KMS-11 (cell line): ENCODE measurements around the gene TUBA3D.
"Not testable (repeated sequence)": the region's sequence is repeated elsewhere in the genome, so short reads cannot be mapped to it uniquely, and the experiment has no call there.

Experiments
- H2AFZ ChIP-seq: fragments of 200-600 bp; sonication (generic); 2 replicates; pipeline ENCODE4 v1.6.1; 2016; ENCODE audit warnings: antibody characterized with exemption, mixed run types, low read depth
- H3K27ac ChIP-seq: fragments of 200-600 bp; sonication (generic); 2 replicates; pipeline ENCODE4 v1.6.1; 2016; ENCODE audit warnings: mild to moderate bottlenecking, mixed run types
- H3K27me3 ChIP-seq: fragments of 200-600 bp; sonication (generic); 2 replicates; pipeline ENCODE4 v1.6.1; 2017; ENCODE audit warnings: mild to moderate bottlenecking, low read depth, mixed run types, moderate library complexity; ENCODE audit not compliant: insufficient read depth
- H3K36me3 ChIP-seq: fragments of 200-600 bp; sonication (generic); 2 replicates; pipeline ENCODE4 v1.6.1; 2017; ENCODE audit warnings: mild to moderate bottlenecking, mixed run types; ENCODE audit not compliant: insufficient read depth
- H3K4me1 ChIP-seq: fragments of 200-600 bp; sonication (generic); 2 replicates; pipeline ENCODE4 v1.6.1; 2016; ENCODE audit warnings: mild to moderate bottlenecking, low read depth, mixed run types; ENCODE audit not compliant: poor library complexity, severe bottlenecking
- H3K4me2 ChIP-seq: fragments of 200-600 bp; sonication (generic); 2 replicates; pipeline ENCODE4 v1.7.0; 2016; ENCODE audit warnings: mild to moderate bottlenecking, mixed run types
- H3K4me3 ChIP-seq: fragments of 200-600 bp; sonication (generic); IDR thresholded peaks from 2 replicates; pipeline ENCODE4 v1.6.1; 2017; ENCODE audit warnings: low read depth, low read length, mixed read lengths; ENCODE audit not compliant: insufficient read depth
- H3K79me2 ChIP-seq: fragments of 200-600 bp; sonication (generic); 2 replicates; pipeline ENCODE4 v1.6.1; 2016; ENCODE audit warnings: low read depth, mixed run types; ENCODE audit not compliant: insufficient read depth
- H3K9ac ChIP-seq: fragments of 200-600 bp; sonication (generic); 2 replicates; pipeline ENCODE4 v1.6.1; 2016; ENCODE audit warnings: mild to moderate bottlenecking, mixed run types
- H4K20me1 ChIP-seq: fragments of 200-600 bp; sonication (generic); 2 replicates; pipeline ENCODE4 v1.6.1; 2016; ENCODE audit warnings: mild to moderate bottlenecking, mixed run types; ENCODE audit not compliant: insufficient read depth
- TF ChIP-seq, protein P1 (sequence below): fragments of 200-600 bp; sonication (generic); conservative IDR thresholded peaks from 2 replicates; pipeline ENCODE4 v1.6.1; 2017; ENCODE audit warnings: low read depth, mild to moderate bottlenecking, antibody characterized with exemption, low read length, moderate library complexity, mixed read lengths

The TUBA3D gene

DNA sequence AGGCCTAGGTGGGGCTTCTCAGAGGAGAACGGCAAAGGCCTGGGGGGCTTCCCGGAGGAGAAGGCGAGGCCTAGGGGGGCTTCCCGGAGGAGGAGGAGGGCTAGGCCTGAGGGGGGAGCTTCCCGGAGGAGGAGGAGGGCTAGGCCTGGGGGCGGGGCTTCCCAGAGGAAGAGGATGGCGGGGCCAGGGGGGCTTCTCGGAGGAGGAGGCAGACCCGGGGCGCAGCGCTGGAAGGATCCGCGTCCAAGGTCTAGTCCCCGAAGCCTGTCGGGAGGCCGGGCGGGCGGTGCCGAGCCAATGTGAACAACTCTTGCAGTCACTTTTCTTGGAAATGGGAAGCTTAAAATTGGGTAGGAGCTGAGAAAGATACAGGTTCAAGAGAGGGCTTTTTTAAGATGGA lies 30.0 kb upstream of the TUBA3D start:
- TF ChIP-seq, protein P1, sequence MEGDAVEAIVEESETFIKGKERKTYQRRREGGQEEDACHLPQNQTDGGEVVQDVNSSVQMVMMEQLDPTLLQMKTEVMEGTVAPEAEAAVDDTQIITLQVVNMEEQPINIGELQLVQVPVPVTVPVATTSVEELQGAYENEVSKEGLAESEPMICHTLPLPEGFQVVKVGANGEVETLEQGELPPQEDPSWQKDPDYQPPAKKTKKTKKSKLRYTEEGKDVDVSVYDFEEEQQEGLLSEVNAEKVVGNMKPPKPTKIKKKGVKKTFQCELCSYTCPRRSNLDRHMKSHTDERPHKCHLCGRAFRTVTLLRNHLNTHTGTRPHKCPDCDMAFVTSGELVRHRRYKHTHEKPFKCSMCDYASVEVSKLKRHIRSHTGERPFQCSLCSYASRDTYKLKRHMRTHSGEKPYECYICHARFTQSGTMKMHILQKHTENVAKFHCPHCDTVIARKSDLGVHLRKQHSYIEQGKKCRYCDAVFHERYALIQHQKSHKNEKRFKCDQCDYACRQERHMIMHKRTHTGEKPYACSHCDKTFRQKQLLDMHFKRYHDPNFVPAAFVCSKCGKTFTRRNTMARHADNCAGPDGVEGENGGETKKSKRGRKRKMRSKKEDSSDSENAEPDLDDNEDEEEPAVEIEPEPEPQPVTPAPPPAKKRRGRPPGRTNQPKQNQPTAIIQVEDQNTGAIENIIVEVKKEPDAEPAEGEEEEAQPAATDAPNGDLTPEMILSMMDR, result no peak
- H3K4me3 ChIP-seq, result no peak overlapping the region
- H3K9ac ChIP-seq, result no peak overlapping the region
- no peaks in the 10 kb centered on the region for H3K79me2 ChIP-seq
- no peaks in the 10 kb centered on the region for H4K20me1 ChIP-seq
- H3K27ac ChIP-seq, result no peak overlapping the region
- no peaks in the 10 kb centered on the region for H3K4me1 ChIP-seq
- no peaks in the 10 kb centered on the region for H3K27me3 ChIP-seq
- H3K4me2 ChIP-seq, result no peak overlapping the region
- H2AFZ ChIP-seq, result no peak overlapping the region
- H3K36me3 ChIP-seq, result no peaks in the 10 kb centered on the region

DNA sequence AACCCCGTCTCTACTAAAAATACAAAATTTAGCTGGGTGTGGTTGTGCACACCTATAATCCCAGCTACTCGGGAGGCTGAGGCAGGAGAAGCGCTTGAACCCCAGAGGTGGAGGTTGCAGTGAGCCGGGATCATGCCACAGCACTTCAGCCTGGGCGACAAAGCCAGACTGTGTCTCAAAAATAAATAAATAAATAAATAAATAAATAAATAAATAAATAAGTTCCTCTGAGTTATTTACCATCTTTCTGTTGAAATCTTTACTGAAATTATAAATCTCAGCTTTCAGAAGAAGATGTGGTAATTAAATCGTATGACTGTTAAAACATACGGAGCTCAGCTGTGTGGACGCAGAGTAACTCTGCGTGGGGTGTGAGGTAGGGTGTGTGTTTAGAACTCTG lies 27.9 kb upstream of the TUBA3D start:
- not testable (repeated sequence) for H3K36me3 ChIP-seq, H3K27ac ChIP-seq, H3K4me2 ChIP-seq, H3K79me2 ChIP-seq, H2AFZ ChIP-seq, H3K4me1 ChIP-seq, H3K27me3 ChIP-seq, H3K9ac ChIP-seq, H4K20me1 ChIP-seq, H3K4me3 ChIP-seq

DNA sequence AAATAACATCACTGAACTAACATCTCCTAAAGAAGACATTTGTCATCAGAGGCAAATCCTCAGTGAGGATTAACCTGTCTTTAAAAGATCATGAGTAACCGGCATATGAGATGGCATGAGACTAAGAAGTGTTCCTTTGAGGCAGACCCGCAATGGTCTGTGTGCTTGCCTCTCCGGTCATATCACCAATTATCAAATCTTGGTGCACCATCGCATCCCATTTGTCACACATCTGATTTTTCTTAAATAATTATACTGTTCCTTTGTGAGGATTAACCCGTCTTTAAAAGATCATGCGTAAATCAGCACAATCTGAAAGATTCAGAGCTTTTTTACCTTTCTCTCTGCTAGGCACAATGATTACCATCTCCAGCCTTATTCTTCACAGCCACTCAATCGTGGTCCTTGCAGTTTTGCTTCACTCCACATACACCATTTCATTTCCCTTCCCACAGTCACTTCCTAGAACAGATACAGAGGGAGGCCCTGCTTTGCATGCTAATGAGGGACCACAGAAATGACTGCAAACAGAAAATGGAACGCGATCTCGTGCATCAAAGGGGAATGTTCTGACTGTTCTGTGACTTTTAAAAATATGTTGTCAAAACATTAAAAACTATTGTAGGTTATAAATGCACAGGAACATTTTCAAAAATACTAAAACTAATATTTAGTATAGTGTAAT lies 24.5 kb upstream of the TUBA3D start:
- H3K4me2 ChIP-seq, result not testable (repeated sequence)

DNA sequence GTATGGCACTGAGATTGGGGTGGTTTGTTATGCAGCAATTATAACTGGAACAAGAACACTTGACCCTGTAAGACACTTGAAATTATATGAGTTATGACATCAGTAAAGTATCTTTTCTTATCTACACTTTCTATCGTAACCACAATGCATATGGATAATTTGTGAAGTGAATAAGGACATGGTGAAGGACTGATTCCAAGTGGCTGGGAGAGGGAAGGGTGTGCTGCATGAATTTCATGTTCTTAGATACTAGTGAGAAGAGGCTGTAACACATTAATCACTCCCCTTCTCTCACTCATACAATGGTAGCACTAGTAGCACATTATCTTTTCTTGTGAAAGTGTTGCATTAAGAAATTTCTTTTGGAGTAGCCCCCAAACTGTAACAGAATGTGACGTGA lies 21.0 kb upstream of the TUBA3D start:
- H3K4me1 ChIP-seq, H3K27ac ChIP-seq, H3K9ac ChIP-seq, H4K20me1 ChIP-seq, H3K36me3 ChIP-seq, H3K4me3 ChIP-seq, H2AFZ ChIP-seq, H3K4me2 ChIP-seq, H3K27me3 ChIP-seq, H3K79me2 ChIP-seq: not testable (repeated sequence)

More for the DNA sequence above, 24.5 kb upstream of the TUBA3D start:
- H3K4me3 ChIP-seq, H3K4me1 ChIP-seq, H3K27me3 ChIP-seq, H2AFZ ChIP-seq, H3K79me2 ChIP-seq, H4K20me1 ChIP-seq, H3K27ac ChIP-seq, H3K36me3 ChIP-seq, H3K9ac ChIP-seq: not testable (repeated sequence)

DNA sequence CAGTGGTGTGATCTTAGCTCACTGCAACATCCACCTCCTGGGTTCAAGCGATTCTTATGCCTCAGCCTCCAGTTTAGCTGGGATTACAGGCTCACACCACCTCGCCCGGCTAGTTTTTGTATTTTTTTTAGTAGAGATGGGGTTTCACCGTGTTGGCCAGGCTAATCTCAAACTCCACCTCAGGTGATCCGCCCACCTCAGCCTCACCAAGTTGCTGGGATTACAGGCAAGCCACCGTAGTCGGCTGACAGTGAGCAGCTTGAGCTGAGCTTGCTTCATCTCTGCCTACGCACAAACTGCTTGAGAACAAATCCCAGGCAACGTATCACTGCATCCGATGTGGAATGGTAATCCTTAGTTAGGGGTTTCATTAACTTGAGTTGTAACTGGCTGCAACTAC lies 8.2 kb upstream of the TUBA3D start:
- not testable (repeated sequence) for H3K9ac ChIP-seq, H3K4me2 ChIP-seq, H3K4me3 ChIP-seq, H3K27me3 ChIP-seq, H3K27ac ChIP-seq, H2AFZ ChIP-seq, H3K79me2 ChIP-seq, H4K20me1 ChIP-seq, H3K4me1 ChIP-seq, H3K36me3 ChIP-seq

DNA sequence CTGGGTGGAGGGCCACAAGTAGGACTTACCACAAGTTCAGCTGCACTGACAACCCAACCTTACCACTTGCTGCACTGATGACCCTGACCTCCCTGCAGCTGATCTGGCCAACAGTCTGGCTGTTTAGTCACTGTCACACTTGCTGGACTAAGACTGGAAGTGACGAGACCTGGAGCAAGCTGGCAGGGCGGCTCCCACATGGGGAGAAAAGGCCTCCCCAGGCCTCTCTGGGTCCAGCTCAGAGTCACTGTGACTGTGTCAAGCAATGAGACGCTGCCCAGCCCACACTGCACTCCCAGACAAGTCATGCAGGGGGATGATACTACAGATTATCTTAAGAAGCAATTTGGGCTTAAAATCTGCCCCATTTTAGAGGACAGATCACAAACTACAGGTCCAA lies 5.0 kb upstream of the TUBA3D start:
- not testable (repeated sequence) for H2AFZ ChIP-seq, H3K9ac ChIP-seq, H3K79me2 ChIP-seq, H3K36me3 ChIP-seq, H3K4me3 ChIP-seq, H3K27me3 ChIP-seq, H4K20me1 ChIP-seq, H3K4me1 ChIP-seq, H3K27ac ChIP-seq, H3K4me2 ChIP-seq

DNA sequence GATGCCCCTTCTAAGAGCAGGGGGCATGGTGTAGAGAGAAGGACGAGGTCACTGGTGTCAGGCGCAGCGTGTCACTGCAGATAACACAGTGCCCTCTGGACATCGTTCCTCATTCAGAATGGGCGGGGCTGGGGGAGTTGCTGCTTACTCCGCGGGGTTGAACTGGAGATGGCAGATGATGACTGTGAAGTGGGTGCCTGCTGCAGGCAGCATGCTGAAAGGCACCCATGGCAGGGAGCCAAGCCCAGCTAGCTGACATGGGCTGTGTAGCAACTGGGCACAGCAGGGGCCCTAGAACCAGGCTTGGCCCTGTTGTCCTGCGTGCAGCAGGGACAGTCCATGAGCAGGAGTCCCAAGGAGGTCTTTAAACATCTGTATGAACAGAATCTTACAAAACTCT lies 4.3 kb upstream of the TUBA3D start:
- not testable (repeated sequence) for H3K4me1 ChIP-seq, H3K4me2 ChIP-seq, H4K20me1 ChIP-seq, H3K27ac ChIP-seq, H3K9ac ChIP-seq, H3K36me3 ChIP-seq, H3K27me3 ChIP-seq, H3K79me2 ChIP-seq, H3K4me3 ChIP-seq, H2AFZ ChIP-seq

DNA sequence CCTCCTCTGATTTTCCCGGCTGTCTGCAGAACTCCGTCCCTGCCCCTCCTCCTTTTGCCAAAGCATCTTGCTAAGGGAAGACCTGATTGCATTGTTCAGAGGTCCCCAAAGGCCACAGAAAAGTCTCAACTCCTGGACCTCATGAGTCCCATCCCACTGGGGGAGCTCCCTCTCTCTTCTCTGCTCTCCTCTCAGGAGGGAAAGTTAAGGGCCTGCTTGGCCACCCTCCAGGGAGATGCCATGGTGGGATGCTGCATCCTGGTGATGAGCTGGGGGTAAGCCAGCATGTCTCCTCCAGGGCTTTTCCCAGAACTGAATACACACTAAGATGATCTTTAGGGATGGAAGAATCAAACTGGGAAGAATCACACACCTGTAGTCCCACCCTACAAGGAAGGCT lies 2.7 kb upstream of the TUBA3D start:
- not testable (repeated sequence) for H3K27ac ChIP-seq, H3K4me2 ChIP-seq, H3K4me1 ChIP-seq, H4K20me1 ChIP-seq, H3K4me3 ChIP-seq, H3K79me2 ChIP-seq, H2AFZ ChIP-seq, H3K9ac ChIP-seq, H3K27me3 ChIP-seq, H3K36me3 ChIP-seq

DNA sequence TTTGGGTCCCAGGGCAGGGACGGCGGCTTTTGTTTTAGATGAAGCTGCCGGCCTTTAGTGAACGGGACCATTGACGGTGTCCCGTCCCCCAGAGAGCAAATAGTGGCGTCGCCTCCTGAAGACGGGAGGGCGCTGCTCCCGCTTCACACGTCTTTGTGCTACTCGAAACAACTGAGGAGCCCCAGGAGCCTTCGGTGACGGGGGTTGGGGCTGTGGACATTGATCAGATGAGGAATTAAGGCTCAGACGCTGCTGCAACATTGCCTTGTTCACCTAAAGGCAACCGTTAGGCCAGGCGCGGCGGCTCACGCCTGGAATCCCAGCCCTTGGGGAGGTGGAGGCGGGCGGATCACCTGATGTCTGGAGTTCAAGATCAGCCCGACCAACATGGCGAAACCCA lies 444 bp downstream of the TUBA3D start:
- H3K36me3 ChIP-seq, result not testable (repeated sequence)

DNA sequence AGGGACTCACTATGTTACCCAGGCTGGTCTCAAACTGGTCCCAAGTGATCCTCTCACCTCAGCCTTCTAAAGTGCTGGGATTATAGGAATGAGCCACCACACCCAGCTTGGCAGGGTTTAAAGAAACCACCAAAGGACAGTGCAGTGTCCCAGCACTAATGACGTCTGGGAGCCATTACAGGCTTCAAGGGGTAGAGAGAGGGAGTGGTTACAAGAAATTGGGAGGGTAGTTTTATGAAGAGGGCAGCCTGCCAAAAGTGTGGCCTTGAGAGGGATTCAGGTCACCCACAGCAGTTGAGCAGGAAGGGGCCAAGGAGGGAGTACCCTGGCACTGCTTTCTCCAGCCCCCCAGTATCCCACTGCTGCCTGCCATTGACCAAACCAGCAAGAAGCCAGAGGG lies 1.3 kb downstream of the TUBA3D start:
- H2AFZ ChIP-seq, H4K20me1 ChIP-seq, H3K4me3 ChIP-seq, H3K9ac ChIP-seq, H3K36me3 ChIP-seq, H3K27me3 ChIP-seq, H3K4me1 ChIP-seq, H3K27ac ChIP-seq, H3K79me2 ChIP-seq, H3K4me2 ChIP-seq: not testable (repeated sequence)

More for the DNA sequence above, 444 bp downstream of the TUBA3D start:
- not testable (repeated sequence) for H3K4me1 ChIP-seq, H3K79me2 ChIP-seq, H3K27ac ChIP-seq, H3K27me3 ChIP-seq, H3K4me2 ChIP-seq, H3K4me3 ChIP-seq, H2AFZ ChIP-seq, H3K9ac ChIP-seq, H4K20me1 ChIP-seq
